ENCODE data around the gene ST6GAL1. TPM values are rescaled to one million over a fixed set of nuclear protein-coding genes. Genes with fewer than 3 reads are reported as not detected.

The ST6GAL1 gene
- total and polyA plus RNA-seq, 10 of the 15 experiments (the other 5 are each of a cell fraction or from before 2014, with no cell fraction given): 74.2 to 248 (median 149) TPM

- in situ Hi-C loops (cut with MboI): no loop called here
- Histone ChIP-seq H3K4me1 (ENCODE audit: control insufficient read depth, insufficient read depth, low read length) (peaks cover 49% of the 10 kb centered on the region), H3K9ac (ENCODE audit: control insufficient read depth, insufficient read depth, low read length) (peak overlapping the region; percentile 53), H3K79me2 (ENCODE audit: control insufficient read depth, insufficient read depth, low read length) (peaks cover 21% of the 10 kb centered on the region), H2AFZ (ENCODE audit: control insufficient read depth, low read depth, low read length) (peak overlapping the region; percentile 51), H3K9me3 (replicated peaks; ENCODE audit: control insufficient read depth, insufficient read depth, low read length) (peaks cover 2% of the 10 kb centered on the region; the same call in 1 of the 3 replicates), H3K36me3 (ENCODE audit: control insufficient read depth in 2 of 2, insufficient read depth in 2 of 2, low read length in 1 of 2) (peaks cover 0 to 9% of the 10 kb centered on the region in 2 experiments; a peak in 3 of 4 replicates), H3K27ac (ENCODE audit: control insufficient read depth, insufficient read depth) (peak overlapping the region; percentile 82), H3K4me3 (no peak overlapping the region), H3K4me2 (ENCODE audit: control insufficient read depth, insufficient read depth) (peak overlapping the region; percentile 81), H4K20me1 (ENCODE audit: control insufficient read depth, insufficient read depth) (no peaks in the 10 kb centered on the region), H3K27me3 (replicated peaks in 1 of 2; ENCODE audit: control insufficient read depth in 2 of 2, insufficient read depth in 2 of 2, low read length in 1 of 2) (no peaks in the 10 kb centered on the region)
- TF ChIP-seq MTA3 (IDR thresholded peaks at IDR 0.05; ENCODE audit: borderline replicate concordance, low read length) (no peak), MEF2A (IDR thresholded peaks at IDR 0.05; ENCODE audit: insufficient read depth, low read depth, low read length) (0 out of 2 replicates have a peak, but pooled peaks have one; percentile 32), CHD4 (IDR thresholded peaks at IDR 0.05) (no peak), ATF2 (IDR thresholded peaks at IDR 0.05; ENCODE audit: low read length) (0 out of 2 replicates have a peak, but pooled peaks have one; percentile 10), YY1 (IDR thresholded peaks at IDR 0.05; ENCODE audit: low read depth, low read length) (peak; percentile 26; the same call in 1 of the 2 replicates)
- intact Hi-C loops (cut with micrococcal nuclease; ENCODE audit: unreplicated experiment): loop anchor here (5.0 kb wide), 2 partner anchors 41 to 54 kb away; partner anchors contain the start of gene ST6GAL1
- BruUV-seq (replicated peaks): TSS peak; percentile 6
- ChIA-PET RAD21 (ENCODE audit: unreplicated experiment) (interaction anchor here (1.0 to 1.6 kb wide), 8 partner anchors 10 to 136 kb away, joined by 3 to 7 read pairs (median 5); no protein-coding TSS in a partner anchor), POLR2A (interaction anchor here (0.9 to 1.3 kb wide), 2 partner anchors 14 to 25 kb away, joined by 3 to 12 read pairs; no protein-coding TSS in a partner anchor), CTCF (interaction anchor here (1.0 to 1.3 kb wide), 4 partner anchors 27 to 48 kb away, joined by 3 to 4 read pairs (median 3); no protein-coding TSS in a partner anchor), SMC1A (ENCODE audit: uncharacterized antibody, unreplicated experiment) (interaction anchor here (0.7 to 5.6 kb wide), 8 partner anchors 8 to 137 kb away, joined by 3 to 42 read pairs (median 4); no protein-coding TSS in a partner anchor)
- ATAC-seq (no peak), FAIRE-seq (peak; percentile 13), DNase-seq (ENCODE audit: low read depth, low spot score) (no peak)
- 41% methylated on average over 8 of the region's 8 CpGs for WGBS (ENCODE audit: insufficient coverage, insufficient replicate concordance, low lambda C conversion rate, missing lambda C conversion rate)
These were observed 56.1 kb downstream of the ST6GAL1 start for GRCh38 chr3:186986406-186986805.

Data from GM12878 (cell line).